OCI-LY7 (cell line): ENCODE data around the gene UMPS.

ENCODE experiments used
- EZH2phosphoT487 ChIP-seq: fragments of 200-600 bp; sonication (generic); IDR thresholded peaks from 2 replicates; pipeline ENCODE4 v1.6.1; 2018; ENCODE audit warnings: low read depth, borderline replicate concordance, mild to moderate bottlenecking, mixed run types, antibody characterized with exemption, low read length, moderate library complexity, mixed read lengths
- TF ChIP-seq, protein P1 (sequence below): fragments of 200-600 bp; sonication (generic); conservative IDR thresholded peaks from 2 replicates; pipeline ENCODE4 v1.5.1; 2014; ENCODE audit warnings: mild to moderate bottlenecking, antibody characterized with exemption, low read length, moderate library complexity, mixed read lengths

DNA sequence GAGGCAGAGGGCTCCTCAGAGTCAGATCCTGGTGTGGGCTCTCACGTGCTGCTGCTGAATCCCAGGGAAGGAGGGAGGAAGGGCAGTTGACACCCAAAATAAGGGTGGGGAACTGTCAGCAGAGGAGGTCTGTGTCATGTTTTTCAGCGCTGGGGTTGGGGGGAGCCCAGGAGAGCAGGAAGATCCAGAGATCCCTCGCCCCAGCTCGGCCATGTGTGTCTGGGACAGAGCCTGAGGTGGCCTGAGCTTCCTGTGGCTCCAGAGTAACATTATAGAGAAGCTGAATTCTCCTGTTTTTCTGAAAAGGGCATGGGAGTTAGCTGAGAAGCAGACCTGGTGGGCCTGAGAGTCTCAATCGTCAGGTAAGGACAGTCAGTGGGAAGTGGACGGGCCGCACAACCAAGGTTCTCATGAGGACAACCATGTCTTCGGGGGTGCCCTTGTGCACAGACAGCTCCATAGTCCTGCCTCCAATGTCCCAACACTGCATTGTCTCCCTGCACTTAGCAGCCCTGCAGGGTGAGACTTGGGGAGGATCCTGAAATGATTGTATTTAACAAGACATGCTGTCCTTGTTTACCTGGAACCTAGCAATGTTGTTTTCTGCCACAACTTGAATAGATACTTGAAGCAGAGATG lies 18.4 kb downstream of the UMPS start:
- TF ChIP-seq, protein P1, sequence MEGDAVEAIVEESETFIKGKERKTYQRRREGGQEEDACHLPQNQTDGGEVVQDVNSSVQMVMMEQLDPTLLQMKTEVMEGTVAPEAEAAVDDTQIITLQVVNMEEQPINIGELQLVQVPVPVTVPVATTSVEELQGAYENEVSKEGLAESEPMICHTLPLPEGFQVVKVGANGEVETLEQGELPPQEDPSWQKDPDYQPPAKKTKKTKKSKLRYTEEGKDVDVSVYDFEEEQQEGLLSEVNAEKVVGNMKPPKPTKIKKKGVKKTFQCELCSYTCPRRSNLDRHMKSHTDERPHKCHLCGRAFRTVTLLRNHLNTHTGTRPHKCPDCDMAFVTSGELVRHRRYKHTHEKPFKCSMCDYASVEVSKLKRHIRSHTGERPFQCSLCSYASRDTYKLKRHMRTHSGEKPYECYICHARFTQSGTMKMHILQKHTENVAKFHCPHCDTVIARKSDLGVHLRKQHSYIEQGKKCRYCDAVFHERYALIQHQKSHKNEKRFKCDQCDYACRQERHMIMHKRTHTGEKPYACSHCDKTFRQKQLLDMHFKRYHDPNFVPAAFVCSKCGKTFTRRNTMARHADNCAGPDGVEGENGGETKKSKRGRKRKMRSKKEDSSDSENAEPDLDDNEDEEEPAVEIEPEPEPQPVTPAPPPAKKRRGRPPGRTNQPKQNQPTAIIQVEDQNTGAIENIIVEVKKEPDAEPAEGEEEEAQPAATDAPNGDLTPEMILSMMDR = no peak
- TF ChIP-seq EZH2phosphoT487 = no peak
